Nephron progenitor cell (in vitro differentiated cells): ENCODE data around the gene KRTAP5-8.
"Not testable (repeated sequence)": the region's sequence is repeated elsewhere in the genome, so short reads cannot be mapped to it uniquely, and the experiment has no call there.

Source experiments
- DNase-seq: peaks from one replicate; pipeline ENCODE4 v3.0.0; 2021
- H3K27ac Mint-ChIP-seq: 2 replicates; pipeline ENCODE4 v1.8.0; 2021; ENCODE audit warnings: mild to moderate bottlenecking, moderate library complexity, mixed read lengths
- H3K27me3 Mint-ChIP-seq: 2 replicates; pipeline ENCODE4 v1.8.0; 2021; ENCODE audit warnings: mild to moderate bottlenecking, low read depth, mixed read lengths; ENCODE audit not compliant: poor library complexity
- H3K36me3 Mint-ChIP-seq: 2 replicates; pipeline ENCODE4 v1.8.0; 2021; ENCODE audit warnings: low read depth, mixed read lengths
- H3K4me1 Mint-ChIP-seq: 2 replicates; pipeline ENCODE4 v1.8.0; 2021; ENCODE audit warnings: mixed read lengths
- H3K4me3 Mint-ChIP-seq: 2 replicates; pipeline ENCODE4 v1.8.0; 2021; ENCODE audit warnings: mild to moderate bottlenecking, moderate library complexity, mixed read lengths
- H3K9me3 Mint-ChIP-seq: 2 replicates; pipeline ENCODE4 v1.8.0; 2021; ENCODE audit warnings: mild to moderate bottlenecking, moderate library complexity, mixed read lengths
- TF ChIP-seq, protein P1 (sequence below): fragments of 200-600 bp; sonication (generic); IDR thresholded peaks from 2 replicates; pipeline ENCODE4 v1.5.0; 2021; ENCODE audit warnings: antibody characterized with exemption

KRTAP5-8 gene

DNA sequence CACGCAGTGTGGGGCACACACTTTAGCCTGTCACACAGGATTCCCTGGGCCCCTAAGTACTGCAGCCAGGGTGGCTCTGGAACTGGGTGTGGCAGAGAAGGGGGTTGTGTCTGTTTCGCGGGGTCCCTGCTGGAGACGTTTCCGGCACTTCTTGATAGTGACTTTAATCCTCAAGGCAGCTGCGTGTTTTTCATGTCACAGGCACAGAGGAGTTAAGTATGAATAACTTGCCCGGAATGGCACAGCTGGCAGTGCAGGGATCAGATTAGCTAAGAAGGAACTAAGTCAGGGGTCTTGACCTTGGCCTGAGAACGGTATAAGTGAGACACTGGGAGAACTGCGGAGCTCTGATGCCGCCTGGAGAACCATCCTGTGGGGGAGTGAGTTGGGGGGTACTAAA is 18.3 kb upstream of the KRTAP5-8 start:
- Mint-ChIP-seq H3K4me1 (no peaks in the 10 kb centered on the region), H3K4me3 (no peak overlapping the region), H3K9me3 (peaks cover 14% of the 10 kb centered on the region), H3K27ac (no peak overlapping the region), H3K27me3 (peaks cover 5% of the 10 kb centered on the region), H3K36me3 (no peaks in the 10 kb centered on the region)
- DNase-seq, result no peak
- TF ChIP-seq, protein P1, sequence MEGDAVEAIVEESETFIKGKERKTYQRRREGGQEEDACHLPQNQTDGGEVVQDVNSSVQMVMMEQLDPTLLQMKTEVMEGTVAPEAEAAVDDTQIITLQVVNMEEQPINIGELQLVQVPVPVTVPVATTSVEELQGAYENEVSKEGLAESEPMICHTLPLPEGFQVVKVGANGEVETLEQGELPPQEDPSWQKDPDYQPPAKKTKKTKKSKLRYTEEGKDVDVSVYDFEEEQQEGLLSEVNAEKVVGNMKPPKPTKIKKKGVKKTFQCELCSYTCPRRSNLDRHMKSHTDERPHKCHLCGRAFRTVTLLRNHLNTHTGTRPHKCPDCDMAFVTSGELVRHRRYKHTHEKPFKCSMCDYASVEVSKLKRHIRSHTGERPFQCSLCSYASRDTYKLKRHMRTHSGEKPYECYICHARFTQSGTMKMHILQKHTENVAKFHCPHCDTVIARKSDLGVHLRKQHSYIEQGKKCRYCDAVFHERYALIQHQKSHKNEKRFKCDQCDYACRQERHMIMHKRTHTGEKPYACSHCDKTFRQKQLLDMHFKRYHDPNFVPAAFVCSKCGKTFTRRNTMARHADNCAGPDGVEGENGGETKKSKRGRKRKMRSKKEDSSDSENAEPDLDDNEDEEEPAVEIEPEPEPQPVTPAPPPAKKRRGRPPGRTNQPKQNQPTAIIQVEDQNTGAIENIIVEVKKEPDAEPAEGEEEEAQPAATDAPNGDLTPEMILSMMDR, result no peak

DNA sequence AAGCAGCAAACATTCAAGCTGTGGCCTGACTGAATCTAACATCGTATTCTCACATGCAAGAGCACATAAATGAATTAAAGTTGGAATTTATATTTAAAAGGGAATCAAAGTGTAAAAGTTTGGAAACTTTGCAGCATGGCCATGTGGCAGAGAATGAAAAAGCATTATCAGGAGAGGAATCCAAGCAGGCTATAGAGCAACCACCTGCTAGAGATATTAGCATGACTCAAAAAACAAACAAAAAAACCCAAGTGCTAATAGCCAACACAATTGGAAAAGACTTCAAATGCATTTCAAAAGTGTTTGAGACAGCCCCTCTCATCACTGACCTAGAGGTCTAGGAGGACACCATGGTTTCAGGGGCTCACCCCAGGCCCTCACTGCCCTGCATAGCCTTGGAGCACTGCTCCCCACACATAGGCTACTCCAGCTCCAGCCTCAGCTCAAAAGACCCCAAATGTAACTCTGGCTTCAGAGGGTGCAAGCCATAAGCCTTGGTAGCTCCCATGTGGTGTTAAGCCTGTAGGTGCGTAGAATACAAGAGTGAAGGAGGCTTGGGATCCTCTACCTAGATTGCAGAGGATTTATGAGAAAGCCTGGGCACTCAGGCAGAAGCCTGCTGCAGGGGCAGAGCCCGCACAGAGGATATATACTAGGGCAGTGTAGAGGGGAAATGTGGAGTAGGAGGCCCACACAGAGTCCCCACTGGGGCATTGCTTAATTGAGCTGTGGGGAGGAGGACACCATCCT is 12.5 kb upstream of the KRTAP5-8 start:
- H3K27ac Mint-ChIP-seq, result no peak overlapping the region
- H3K36me3 Mint-ChIP-seq, result no peaks in the 10 kb centered on the region
- H3K4me1 Mint-ChIP-seq, result peaks cover 23% of the 10 kb centered on the region
- H3K9me3 Mint-ChIP-seq, result peaks cover 14% of the 10 kb centered on the region
- peaks cover 8% of the 10 kb centered on the region for H3K27me3 Mint-ChIP-seq
- DNase-seq, result no peak
- H3K4me3 Mint-ChIP-seq, result no peak overlapping the region
- TF ChIP-seq, protein P1, result no peak

DNA sequence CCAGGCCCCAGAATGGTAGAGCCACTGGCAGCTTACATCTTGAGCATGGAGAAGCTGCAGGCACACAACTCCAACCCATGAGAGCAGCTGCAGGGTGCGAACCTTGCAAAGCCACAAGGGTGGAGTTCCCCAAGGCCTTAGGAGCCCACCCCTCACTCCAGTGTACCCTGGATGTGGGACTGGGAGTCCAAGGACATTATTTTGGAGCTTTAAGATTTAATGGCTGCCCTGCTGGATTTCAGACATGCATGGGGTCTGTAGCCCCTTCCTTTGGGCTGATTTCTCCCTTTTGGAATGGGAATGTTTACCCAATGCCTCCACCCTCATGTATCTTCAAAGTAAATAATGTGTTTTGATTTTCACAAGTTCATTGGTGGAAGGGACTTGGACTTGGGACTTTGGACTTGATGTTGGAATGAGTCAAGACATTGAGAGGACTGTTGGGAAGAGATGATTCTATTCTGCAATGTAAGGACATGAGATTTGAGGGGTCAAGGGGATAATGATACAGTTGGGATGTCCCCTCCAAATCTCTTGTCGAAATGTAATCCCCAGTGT is 11.8 kb upstream of the KRTAP5-8 start:
- Mint-ChIP-seq H3K9me3 (peaks cover 14% of the 10 kb centered on the region), H3K4me3 (no peak overlapping the region), H3K36me3 (no peaks in the 10 kb centered on the region), H3K27me3 (peaks cover 11% of the 10 kb centered on the region), H3K27ac (no peak overlapping the region), H3K4me1 (peaks cover 29% of the 10 kb centered on the region)
- TF ChIP-seq, protein P1, result no peak
- no peak for DNase-seq

DNA sequence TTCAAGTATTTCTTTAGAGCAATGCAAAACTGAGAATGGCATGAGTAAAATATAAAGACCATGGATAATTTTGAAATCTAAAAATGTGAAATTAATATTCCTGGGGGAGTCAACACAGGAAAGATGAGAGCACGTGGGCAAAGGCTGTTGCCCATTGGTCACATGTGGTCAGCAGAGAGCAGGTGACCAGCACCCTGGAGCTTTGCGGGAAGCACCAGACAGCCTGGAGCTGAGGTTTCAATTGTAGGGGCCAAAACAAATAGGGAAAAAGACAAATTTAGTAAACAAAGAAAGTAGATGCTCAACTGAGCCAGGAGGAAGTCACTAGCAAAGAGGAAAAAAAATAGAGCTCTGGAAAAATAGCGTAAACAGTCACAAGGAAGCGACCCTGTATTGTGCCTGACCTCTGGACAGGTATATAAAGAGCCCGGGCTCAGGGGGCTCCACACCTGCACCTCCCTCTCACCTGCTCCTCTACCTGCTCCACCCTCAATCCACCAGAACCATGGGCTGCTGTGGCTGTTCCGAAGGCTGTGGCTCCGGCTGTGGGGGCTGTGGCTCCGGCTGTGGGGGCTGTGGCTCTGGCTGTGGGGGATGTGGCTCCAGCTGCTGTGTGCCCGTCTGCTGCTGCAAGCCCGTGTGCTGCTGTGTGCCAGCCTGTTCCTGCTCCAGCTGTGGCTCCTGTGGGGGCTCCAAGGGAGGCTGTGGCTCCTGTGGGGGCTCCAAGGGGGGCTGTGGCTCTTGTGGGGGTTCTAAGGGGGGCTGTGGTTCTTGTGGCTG is 10.8 kb upstream of the KRTAP5-8 start, which contains the start of gene KRTAP5-7:
Gene KRTAP5-7, plus strand, starts transcription at position 472 of the 780 bp plus-strand sequence. Its CDS starts 34 bp downstream, at position 506.
- DNase-seq, H3K9me3 Mint-ChIP-seq, H3K4me3 Mint-ChIP-seq, H3K36me3 Mint-ChIP-seq: not testable (repeated sequence)
- Mint-ChIP-seq H3K4me1 (peaks cover 32% of the 10 kb centered on the region), H3K27ac (peak within 1 kb of the TSS; percentile 29), H3K27me3 (peaks cover 11% of the 10 kb centered on the region)

DNA sequence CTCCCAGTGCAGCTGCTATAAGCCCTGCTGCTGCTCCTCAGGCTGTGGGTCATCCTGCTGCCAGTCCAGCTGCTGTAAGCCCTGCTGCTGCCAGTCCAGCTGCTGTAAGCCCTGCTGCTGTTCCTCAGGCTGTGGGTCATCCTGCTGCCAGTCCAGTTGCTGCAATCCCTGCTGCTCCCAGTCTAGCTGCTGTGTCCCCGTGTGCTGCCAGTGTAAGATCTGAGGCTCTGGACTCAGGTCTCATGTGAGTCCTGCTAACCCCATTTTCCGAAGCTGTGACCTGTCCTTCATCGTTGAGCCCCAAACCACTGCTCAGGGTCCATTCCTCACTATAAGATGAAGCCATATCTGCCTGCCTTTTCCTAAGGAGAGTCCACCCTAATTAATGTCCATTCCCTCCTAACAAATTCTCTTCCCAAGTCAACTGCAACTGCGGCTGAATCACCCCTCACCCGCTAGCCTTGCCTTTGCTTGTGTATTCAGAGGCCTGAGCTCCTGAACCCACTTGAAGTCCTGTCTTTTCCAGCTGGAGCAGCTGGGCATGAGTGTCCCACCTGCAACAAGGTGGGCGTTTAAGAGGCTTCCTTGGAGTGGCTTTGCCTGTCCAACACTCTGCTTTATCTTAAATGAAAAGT is 10.1 kb upstream of the KRTAP5-8 start:
- TF ChIP-seq, protein P1, result no peak
- Mint-ChIP-seq H3K4me1 (peaks cover 32% of the 10 kb centered on the region), H3K9me3 (peaks cover 6% of the 10 kb centered on the region), H3K36me3 (no peaks in the 10 kb centered on the region), H3K4me3 (no peak overlapping the region), H3K27ac (peak overlapping the region; percentile 29), H3K27me3 (peaks cover 10% of the 10 kb centered on the region)
- DNase-seq, result no peak

DNA sequence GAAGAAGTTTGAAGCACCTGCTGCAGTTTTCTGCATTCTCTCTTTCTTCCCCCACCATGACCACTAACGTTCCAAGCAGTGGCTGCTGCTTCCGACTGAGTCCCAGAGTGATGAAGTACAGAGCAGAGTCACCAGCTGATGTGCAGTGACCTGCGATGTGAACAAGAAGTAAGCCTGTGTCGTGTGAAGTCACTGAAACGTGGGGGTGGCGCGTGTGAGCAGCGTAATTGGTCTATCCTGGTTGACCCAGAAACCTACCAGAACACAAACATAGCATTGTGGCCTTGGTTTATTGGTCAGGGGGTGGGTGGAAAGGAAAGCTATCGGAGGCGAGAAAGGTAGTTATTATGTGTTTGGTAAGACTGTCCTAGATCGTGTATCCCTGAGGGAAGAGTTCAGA is 7.2 kb upstream of the KRTAP5-8 start:
- no peaks in the 10 kb centered on the region for H3K36me3 Mint-ChIP-seq
- no peak for DNase-seq
- peaks cover 41% of the 10 kb centered on the region for H3K4me1 Mint-ChIP-seq
- no peak overlapping the region for H3K4me3 Mint-ChIP-seq
- TF ChIP-seq, protein P1, result no peak
- H3K27ac Mint-ChIP-seq, result peak overlapping the region; percentile 69
- no peaks in the 10 kb centered on the region for H3K9me3 Mint-ChIP-seq
- peaks cover 8% of the 10 kb centered on the region for H3K27me3 Mint-ChIP-seq
